SK-N-MC (cell line): ENCODE results near the gene JOSD2.

ENCODE experiments used
- EZH2 ChIP-seq: fragments of 200-600 bp; sonication (generic); IDR thresholded peaks from one replicate; pipeline ENCODE4 v1.6.1; 2017; ENCODE audit warnings: antibody characterized with exemption
- POLR2AphosphoS5 ChIP-seq: IDR thresholded peaks from 2 replicates; pipeline ENCODE4 v1.6.1; 2012; ENCODE audit warnings: mild to moderate bottlenecking, low read depth, low read length, borderline replicate concordance

DNA sequence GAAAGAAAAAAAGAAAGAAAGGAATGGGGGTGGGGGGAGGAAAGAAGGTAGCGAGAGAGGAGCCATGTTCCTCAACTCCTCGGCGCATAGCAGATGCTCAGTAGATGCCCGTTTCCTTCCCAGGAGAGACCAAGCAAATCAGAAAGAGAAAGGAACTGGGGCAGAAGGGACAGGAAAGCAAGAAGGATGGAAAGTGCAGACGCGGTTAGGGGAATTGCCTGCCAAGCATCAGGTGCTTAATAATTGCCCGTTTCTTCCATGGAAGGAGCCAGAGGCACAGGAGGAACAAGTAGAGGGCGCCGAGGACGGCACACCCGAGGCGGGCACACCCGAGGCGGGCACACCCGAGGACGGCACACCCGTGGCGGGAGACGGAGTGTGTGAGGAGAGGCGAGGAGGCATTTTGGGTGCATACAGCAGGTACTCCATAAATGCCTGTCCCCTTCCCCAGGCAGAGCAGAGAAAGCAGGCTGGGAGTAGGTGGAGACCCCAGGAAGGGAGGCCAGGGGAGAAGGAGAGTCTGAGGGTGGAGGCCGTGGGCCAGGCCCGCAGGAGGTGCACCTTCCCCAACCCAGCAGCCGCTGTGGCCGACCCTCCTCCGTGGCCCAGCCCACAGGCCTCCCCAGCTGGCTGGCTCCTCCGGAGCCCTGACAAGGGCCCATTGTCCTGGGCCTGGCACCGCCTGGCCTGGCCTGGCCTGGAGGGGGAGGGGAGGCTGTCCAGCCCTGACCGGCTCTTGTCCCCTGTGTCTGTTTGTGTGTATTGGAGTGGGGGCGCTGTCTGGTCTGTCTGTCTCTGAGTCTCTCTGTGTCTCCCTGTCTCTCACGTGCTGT lies 14.6 kb downstream of the JOSD2 start:
- TF ChIP-seq POLR2AphosphoS5 (no peak), EZH2 (no peak)
